Suppressor macrophage (primary cell): ENCODE data around the gene GALK2.

Experiments
- DNase-seq, 4 experiments: peaks; one replicate each; pipeline ENCODE4 v3.0.0-alpha.2; 2020 to 2022
- total RNA-seq, 17 experiments: gene quantifications; one replicate each; lab custom pipeline; 2026; ENCODE audit warnings: mixed read lengths in 6 of 17, inconsistent platforms in 3 of 17; lab: John Stamatoyannopoulos, UW

Gene GALK2
- 12.3 to 53.3 (median 30.6) reads per million in 17 experiments for total RNA-seq

DNA sequence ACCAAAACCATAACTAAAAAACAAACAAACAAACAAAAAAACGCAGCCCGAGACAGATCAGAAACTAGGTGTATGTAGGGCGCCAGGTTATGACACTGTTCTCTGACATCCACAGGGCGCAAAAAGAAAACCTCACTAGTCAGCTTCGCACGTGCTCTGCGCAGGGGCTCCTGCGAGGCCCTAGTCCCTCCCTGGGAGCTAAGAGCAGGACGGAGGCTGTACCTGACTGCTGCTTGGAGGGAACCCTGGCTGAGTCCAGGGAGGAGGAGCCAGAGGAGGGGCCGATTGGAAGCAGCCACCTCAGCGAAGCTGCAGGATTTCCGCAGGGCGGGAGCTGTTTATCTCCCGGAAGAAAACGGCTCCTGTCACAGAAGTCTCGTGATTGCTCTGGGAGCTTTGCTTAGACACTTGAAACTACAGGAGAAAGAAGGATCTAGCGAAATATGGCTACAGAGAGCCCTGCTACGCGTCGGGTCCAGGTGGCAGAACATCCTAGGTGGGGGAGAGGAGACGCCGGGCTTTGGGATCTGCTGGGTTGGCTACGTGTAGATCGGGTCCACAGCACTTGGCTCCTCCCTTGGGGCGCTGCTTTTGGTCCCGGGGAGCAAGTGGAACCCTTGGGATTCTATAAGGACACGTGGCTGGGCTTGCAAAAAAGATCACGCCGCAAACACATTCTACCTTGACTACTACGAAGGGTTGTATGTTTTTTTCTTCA is at the start of gene GALK2:
Gene GALK2, plus strand, starts transcription at position 368 of the 718 bp plus-strand sequence. Its CDS starts 76 bp downstream, at position 444.
- DNase-seq, result peak; percentile 82 to 94 (median 92)

GRCh38 chr15:49120832-49121231 is 49.2 kb upstream of the GALK2 start:
- no peak for DNase-seq

GRCh38 chr15:49121901-49122300 is 48.1 kb upstream of the GALK2 start:
- DNase-seq, result peak in 1 of 4 experiments; percentile 11

- no peak for DNase-seq
Measured at GRCh38 chr15:49122541-49123062, 47.4 kb upstream of the GALK2 start.

GRCh38 chr15:49124371-49124770 is 45.7 kb upstream of the GALK2 start:
- no peak for DNase-seq

DNA sequence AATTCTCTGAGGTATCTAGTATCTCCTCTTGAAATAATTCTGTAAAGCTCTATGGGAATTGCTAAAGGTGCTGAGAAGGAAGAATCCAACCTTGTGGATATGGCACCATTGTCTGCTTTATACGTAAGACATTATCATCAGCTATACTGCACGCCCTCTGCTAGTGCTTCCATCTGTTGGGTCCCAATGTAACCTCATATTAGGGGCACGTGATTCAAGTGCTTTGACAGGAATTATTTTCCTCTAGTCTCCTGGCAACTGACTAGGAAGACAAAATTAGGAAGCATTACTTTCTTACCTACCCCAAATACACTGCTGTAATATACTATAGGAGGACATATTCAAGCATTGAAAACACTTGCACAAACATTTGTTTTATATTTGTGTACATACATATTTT is 38.6 kb upstream of the GALK2 start:
- no peak for DNase-seq

DNA sequence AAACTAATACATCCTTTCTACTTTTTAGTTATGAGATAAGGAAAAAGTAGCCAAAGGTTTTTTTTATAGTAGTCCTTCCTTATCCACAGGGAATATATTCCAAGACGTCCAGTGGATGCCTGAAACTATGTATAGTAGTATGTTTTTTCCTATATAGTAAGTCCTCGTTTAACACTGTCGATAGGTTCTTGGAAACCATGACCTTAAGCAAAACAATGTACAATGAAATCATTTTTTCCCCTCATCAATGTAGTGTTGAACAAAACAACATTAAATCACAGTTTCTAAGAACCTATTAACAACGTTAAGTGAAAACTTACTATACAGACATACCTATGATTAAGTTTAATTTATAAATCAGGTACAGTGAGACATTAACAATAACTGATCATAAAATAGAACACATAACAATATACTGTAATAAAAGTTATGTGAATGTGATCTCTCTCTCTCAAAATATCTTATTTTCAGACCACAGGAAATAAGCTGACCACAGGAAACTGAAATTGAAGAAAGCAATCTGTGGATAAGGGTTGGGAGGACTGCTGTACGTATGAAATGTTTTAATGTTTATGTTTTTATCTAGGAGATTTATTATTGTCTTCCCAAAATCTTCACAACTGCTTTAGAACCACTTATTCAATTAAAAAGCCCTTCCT is 35.2 kb upstream of the GALK2 start:
- DNase-seq, result no peak

GRCh38 chr15:49135342-49135857 is 34.6 kb upstream of the GALK2 start:
- DNase-seq, result no peak

DNA sequence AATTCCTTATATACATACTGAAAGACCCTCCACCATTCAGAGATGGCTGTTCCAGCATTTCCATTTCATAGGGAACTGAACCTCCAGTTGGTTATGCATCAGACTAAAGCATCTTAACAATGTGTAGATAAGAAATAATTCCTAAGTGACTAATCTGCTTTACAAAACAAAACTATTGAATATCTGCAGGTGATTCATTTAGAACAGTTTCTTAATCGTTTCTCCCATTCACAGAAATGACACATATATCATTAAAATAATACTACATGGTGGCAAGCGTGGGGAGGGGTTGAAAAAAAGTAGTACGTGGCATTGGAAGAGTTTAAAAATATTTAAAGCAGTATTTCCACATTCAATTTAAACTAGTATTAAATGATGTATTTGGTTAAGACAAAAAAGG is 34.1 kb upstream of the GALK2 start:
- DNase-seq, result no peak

DNA sequence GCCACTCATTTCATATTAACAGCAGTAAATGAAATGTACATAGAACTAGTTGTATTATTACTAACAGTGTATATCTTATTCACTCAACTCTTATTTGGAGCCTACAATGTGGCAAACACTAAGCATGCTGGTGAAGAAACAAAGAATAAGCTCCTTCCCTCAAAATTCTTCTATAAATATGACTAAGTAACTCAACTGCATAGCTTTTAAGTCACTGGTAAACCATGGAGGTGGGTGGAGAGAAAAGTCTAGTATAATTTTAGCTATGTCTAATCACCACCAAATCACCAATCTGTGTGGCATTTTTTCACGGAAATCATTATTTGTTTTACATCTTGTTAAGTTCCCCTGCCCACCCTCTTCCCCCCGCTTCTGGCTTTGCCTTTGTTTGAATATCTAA is 32.2 kb upstream of the GALK2 start:
- no peak for DNase-seq

- peak; percentile 58 to 64 (median 61) for DNase-seq
Measured at GRCh38 chr15:49145651-49146609, 24.1 kb upstream of the GALK2 start.

GRCh38 chr15:49148298-49148697 is 21.7 kb upstream of the GALK2 start:
- DNase-seq, result no peak

DNA sequence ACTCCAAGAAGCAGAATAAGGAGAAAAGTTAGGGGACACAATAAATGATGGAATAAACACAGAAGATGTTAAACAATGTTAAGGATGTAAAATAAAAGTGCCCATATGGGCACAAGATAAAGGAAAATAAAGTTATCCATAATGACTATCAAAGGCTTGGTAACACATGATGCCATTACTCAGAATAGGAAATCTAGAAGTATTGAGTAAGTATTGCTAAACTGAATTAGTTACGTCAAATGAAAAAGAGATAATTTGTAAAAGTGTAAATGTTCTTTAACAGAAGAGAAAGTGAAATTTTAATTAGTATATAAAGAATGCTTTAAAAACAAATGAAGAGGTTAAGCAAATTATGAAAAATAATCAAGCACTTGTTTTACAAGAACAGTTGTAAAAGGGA is 21.3 kb upstream of the GALK2 start:
- peak in 2 of 4 experiments; percentile 30 for DNase-seq

DNA sequence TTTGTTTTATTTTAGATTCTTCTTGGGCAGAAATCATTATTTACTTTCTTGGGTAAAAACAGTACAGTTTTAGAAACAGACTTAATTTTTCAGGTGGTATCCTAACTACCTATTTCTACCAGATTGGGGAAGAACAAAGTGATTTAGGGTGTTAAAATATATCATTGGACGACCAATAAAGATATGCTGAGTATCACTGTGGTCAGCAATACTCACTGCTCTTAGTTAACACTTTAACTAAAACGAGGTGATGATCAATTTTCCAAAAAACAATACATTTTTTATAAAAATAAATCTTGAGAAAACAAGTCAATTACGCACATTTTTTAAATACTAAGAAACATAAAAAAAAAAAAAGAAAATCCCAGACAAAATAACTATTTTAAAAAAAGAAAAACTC is 18.2 kb upstream of the GALK2 start:
- no peak for DNase-seq

DNA sequence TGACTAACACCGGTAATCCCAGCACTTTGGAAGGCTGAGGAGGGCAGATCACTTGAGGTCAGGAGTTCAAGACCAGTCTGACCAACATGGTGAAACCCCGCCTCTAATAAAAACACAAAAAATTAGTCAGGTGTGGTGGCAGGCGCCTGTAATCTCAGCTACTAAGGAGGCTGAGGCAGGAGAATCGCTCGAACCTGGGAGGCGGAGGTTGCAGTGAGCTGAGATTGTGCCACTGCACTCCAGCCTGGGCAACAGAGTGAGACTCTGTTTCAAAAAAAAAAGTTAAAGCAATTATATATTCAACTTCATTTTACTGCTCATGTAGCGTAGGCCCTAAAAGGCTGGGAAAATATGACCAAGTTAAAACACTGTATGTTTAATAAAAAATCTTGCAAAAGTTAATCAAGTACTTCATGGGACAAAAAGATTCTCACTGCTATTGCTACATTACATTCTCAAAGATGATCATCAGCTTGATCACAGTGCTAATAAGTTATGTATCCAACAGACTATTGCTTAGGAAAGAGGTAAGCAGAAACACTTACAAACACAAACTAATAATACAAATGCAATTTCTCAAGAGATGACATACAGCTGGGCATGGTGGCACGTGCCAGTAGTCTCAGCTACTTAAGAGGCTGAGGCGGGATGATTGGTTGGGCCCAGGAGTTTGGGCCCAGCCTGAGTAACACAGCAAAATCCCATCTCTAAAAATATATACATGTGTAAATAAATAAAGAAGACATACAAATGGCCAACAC is 17.3 kb upstream of the GALK2 start:
- no peak for DNase-seq

DNA sequence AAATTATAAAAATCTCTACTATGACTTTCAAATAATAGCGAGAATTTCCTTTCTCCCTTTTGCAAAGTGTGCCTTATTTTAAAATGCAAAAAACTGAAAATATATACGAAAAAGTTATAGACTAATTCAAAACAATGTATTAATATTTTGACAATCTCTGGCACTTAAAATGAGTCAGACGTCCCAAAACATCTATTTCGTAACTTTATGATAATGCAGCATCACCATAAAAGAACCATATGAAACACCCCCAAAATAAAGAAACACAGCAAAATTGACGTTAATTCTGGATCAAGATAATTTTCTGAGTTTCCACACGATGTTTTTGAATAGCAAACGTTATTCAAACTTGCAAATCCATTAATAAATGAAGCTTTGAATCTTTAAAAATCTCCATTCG is 15.7 kb upstream of the GALK2 start:
- DNase-seq, result no peak

DNA sequence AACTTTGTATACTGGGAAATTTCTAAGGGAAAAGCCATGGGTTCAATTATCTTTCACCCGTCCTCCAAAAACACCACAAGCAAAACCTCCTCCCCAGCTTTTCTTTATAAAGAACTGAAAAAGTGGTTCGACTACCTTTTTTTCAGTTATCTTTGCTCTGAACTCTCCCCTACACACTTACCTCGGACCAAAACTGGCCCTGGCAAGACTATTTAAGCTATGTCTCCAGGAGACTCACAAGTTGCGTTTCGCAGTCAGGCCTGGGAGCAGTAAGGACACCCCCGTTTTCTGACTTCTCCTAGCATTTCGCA is 15.3 kb upstream of the GALK2 start:
- DNase-seq, result no peak

DNA sequence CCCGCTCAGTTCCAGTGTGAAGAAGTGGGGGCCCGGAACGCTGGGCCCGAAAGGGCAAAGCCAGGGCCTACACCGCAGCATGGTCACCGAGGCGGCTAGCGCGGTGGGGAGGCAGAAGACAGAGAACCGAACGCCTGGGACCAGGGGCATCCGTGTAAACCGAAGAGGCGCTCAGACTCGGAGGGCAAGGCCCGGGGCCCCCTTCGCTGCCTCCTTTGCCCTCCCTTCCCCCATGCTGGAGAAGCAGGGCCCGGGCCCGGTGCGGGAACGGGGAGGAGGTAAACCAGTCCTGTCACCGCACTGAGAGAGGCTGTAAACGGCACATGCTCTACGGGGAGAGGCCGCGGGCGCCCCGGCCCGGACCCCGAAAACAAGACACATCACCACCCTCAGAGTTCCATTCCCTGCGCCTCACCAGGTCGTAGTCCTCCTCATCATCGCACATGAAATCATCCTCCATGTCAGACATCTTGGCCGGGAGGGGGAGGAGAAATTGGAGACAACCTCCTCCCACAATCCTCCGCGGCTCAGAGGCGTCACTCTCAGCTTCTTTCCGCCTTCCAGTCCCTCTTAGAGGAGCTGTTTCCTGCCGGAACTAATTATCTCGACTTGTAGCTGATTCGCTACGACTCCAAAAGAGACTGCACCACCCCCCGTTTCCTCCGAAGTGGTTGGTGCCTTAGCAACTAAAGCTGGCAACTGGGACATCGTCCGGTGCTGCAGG is 14.8 kb upstream of the GALK2 start, which contains the start of gene COPS2:
Gene COPS2, minus strand, starts transcription at position 490 of the 724 bp plus-strand sequence. Its CDS starts 21 bp downstream, at position 469.
- peak; percentile 96 to 99 (median 98) for DNase-seq

DNA sequence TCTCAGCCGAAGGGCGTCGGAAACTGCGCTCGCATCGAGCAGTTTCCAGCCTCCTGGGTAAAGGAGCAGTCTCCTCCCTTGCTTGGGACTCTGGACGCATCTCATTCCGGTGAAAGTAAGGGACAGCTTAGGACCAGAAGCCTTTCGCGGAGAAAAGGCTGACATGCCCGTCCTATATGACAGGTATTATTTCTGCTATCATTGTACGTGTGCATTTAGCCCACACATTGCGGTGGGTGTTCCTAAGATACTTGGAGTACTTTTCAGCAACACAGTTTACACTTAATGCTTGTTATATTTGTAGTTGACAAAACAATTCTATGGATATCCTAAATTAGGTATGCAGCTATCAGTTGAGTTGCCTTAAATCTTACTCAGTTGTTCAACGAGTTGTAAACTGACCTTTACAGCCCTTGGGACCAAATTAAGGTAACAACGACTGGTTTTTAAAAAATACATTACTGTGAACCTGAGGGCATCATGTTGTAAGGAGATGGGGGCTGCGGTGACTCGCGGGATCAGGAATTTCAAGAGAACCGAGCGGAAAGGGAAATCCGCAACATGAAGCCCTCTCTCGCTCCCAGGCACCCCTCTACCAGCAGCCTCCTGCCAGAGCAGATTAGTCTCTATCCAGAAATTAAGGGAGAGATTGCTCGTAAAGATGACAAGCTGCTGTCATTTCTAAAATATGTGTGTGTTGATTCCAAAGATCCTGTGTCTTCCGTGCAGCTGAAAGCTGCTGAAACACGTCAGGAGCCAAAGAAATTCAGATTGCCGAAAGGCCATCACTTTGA is 14.0 kb upstream of the GALK2 start:
- DNase-seq, result peak in 3 of 4 experiments; percentile 24 to 41 (median 28)

GRCh38 chr15:49163678-49164077 is 6.4 kb upstream of the GALK2 start:
- no peak for DNase-seq
